ENCODE results near the gene SLC6A17. TPM values are rescaled to one million over a fixed set of nuclear protein-coding genes. Genes with fewer than 3 reads are reported as not detected.

The SLC6A17 gene
- total RNA-seq, 1 donor from 2014 or later, result 0.40 TPM

- no peak for DNase-seq (ENCODE audit: low spot score)
- intact Hi-C loops (cut with DNase I), result loop anchor here (5.0 kb wide), 1 partner anchor 50 kb away; no protein-coding TSS in a partner anchor
Observed at GRCh38 chr1:110212169-110213142, 62.2 kb downstream of the SLC6A17 start.

GRCh38 chr1:110213143-110213540, 62.8 kb downstream of the SLC6A17 start:
- no peak for DNase-seq (ENCODE audit: low spot score)
- intact Hi-C loops (cut with DNase I), result loop anchor here (5.0 kb wide), 1 partner anchor 49 kb away; no protein-coding TSS in a partner anchor

GRCh38 chr1:110214454-110215404, 64.4 kb downstream of the SLC6A17 start:
- intact Hi-C loops (cut with DNase I), result loop anchor here (5.0 kb wide), 1 partner anchor 48 kb away; no protein-coding TSS in a partner anchor
- DNase-seq (ENCODE audit: low spot score), result no peak

GRCh38 chr1:110215621-110216515, 65.6 kb downstream of the SLC6A17 start:
- intact Hi-C loops (cut with DNase I), result no loop called here

GRCh38 chr1:110216844-110217444, 66.7 kb downstream of the SLC6A17 start:
- intact Hi-C loops (cut with DNase I), result no loop called here
- DNase-seq (ENCODE audit: low spot score), result no peak

More at GRCh38 chr1:110215621-110216515, 65.6 kb downstream of the SLC6A17 start:
- no peak for DNase-seq (ENCODE audit: low spot score)

GRCh38 chr1:110218137-110218536, 67.8 kb downstream of the SLC6A17 start:
- DNase-seq (ENCODE audit: low spot score), result no peak
- intact Hi-C loops (cut with DNase I), result no loop called here

GRCh38 chr1:110218739-110219138, 68.4 kb downstream of the SLC6A17 start:
- DNase-seq (ENCODE audit: low spot score), result no peak
- intact Hi-C loops (cut with DNase I), result no loop called here

- DNase-seq (ENCODE audit: low spot score), result no peak
Observed at GRCh38 chr1:110220324-110220723, 70.0 kb downstream of the SLC6A17 start.

GRCh38 chr1:110221119-110221518, 70.8 kb downstream of the SLC6A17 start:
- intact Hi-C loops (cut with DNase I), result no loop called here
- DNase-seq (ENCODE audit: low spot score), result no peak

More at GRCh38 chr1:110220324-110220723, 70.0 kb downstream of the SLC6A17 start:
- intact Hi-C loops (cut with DNase I), result no loop called here

GRCh38 chr1:110223127-110223526, 72.8 kb downstream of the SLC6A17 start:
- intact Hi-C loops (cut with DNase I), result no loop called here
- no peak for DNase-seq (ENCODE audit: low spot score)

GRCh38 chr1:110223581-110223980, 73.3 kb downstream of the SLC6A17 start:
- no peak for DNase-seq (ENCODE audit: low spot score)
- intact Hi-C loops (cut with DNase I), result no loop called here

GRCh38 chr1:110224240-110224995, 74.1 kb downstream of the SLC6A17 start:
- intact Hi-C loops (cut with DNase I), result no loop called here
- no peak for DNase-seq (ENCODE audit: low spot score)

- intact Hi-C loops (cut with DNase I), result no loop called here
- no peak for DNase-seq (ENCODE audit: low spot score)
Observed at GRCh38 chr1:110225212-110225611, 74.9 kb downstream of the SLC6A17 start.

GRCh38 chr1:110225756-110226404, 75.6 kb downstream of the SLC6A17 start:
- intact Hi-C loops (cut with DNase I), result no loop called here
- no peak for DNase-seq (ENCODE audit: low spot score)

GRCh38 chr1:110227774-110228173, 77.5 kb downstream of the SLC6A17 start:
- intact Hi-C loops (cut with DNase I), result no loop called here
- DNase-seq (ENCODE audit: low spot score), result no peak

GRCh38 chr1:110228381-110228780, 78.1 kb downstream of the SLC6A17 start:
- no peak for DNase-seq (ENCODE audit: low spot score)
- intact Hi-C loops (cut with DNase I), result no loop called here

GRCh38 chr1:110228869-110229268, 78.6 kb downstream of the SLC6A17 start:
- no peak for DNase-seq (ENCODE audit: low spot score)
- intact Hi-C loops (cut with DNase I), result no loop called here

Data from cardiac septum (tissue), 1 donor.